ENCODE measurements around the gene SCYGR6.

DNA sequence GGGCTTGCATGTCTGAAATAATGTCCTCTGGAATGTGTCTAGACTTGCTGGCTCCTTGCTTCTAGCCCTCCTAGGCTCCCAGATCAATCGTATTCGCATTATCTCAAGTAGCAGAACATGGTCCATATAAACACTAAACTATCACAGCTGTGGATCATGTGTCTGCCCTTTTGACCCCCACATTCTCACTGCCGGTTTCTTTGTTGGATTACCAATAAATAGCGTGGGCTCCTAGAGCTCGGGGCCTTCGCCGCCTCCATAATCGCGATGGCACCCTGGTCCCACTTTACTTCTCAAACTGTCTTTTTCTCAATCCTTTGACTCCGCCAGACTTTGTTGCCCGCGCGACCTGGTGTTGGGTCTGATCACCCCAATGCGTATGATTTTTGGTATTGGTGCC is 14.8 kb upstream of the SCYGR6 start:
- TF ChIP-seq, protein P1, sequence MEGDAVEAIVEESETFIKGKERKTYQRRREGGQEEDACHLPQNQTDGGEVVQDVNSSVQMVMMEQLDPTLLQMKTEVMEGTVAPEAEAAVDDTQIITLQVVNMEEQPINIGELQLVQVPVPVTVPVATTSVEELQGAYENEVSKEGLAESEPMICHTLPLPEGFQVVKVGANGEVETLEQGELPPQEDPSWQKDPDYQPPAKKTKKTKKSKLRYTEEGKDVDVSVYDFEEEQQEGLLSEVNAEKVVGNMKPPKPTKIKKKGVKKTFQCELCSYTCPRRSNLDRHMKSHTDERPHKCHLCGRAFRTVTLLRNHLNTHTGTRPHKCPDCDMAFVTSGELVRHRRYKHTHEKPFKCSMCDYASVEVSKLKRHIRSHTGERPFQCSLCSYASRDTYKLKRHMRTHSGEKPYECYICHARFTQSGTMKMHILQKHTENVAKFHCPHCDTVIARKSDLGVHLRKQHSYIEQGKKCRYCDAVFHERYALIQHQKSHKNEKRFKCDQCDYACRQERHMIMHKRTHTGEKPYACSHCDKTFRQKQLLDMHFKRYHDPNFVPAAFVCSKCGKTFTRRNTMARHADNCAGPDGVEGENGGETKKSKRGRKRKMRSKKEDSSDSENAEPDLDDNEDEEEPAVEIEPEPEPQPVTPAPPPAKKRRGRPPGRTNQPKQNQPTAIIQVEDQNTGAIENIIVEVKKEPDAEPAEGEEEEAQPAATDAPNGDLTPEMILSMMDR (IDR thresholded peaks at IDR 0.05) = no peak
- TF ChIP-seq POLR2A (IDR thresholded peaks at IDR 0.05) = no peak
- no peak for TF ChIP-seq EP300 (IDR thresholded peaks at IDR 0.05)
- no peak for TF ChIP-seq POLR2AphosphoS5 (IDR thresholded peaks at IDR 0.05)
